Stimulated activated CD8-positive, alpha-beta memory T cell treated with anti-CD3 and anti-CD28 coated beads, Interleukin-15, amount 100 ng/mL, for 24 hours (primary cell): ENCODE results near the gene SPINT2.
"Not testable (repeated sequence)": the region's sequence is repeated elsewhere in the genome, so short reads cannot be mapped to it uniquely, and the experiment has no call there.

Experiments used
- DNase-seq: peaks from one replicate; pipeline ENCODE4 v3.0.0-alpha.2; 2020; ENCODE audit warnings: low read depth

Gene SPINT2

GRCh38 chr19:38239816-38240215, 24.6 kb upstream of the SPINT2 start:
- no peak for DNase-seq

GRCh38 chr19:38243279-38243673, 21.1 kb upstream of the SPINT2 start:
- no peak for DNase-seq

GRCh38 chr19:38245826-38246498, 18.4 kb upstream of the SPINT2 start:
- no peak for DNase-seq

- no peak for DNase-seq
Measured at GRCh38 chr19:38247126-38247525, 17.2 kb upstream of the SPINT2 start.

- DNase-seq: no peak
Measured at GRCh38 chr19:38247734-38248268, 16.6 kb upstream of the SPINT2 start.

- DNase-seq: no peak
Measured at GRCh38 chr19:38248421-38248820, 16.0 kb upstream of the SPINT2 start.

- DNase-seq: no peak
Measured at GRCh38 chr19:38250428-38250820, 13.9 kb upstream of the SPINT2 start.

- DNase-seq: no peak
Measured at GRCh38 chr19:38250821-38251563, 13.4 kb upstream of the SPINT2 start.

- DNase-seq: no peak
Measured at GRCh38 chr19:38251564-38252051, 12.8 kb upstream of the SPINT2 start.

GRCh38 chr19:38252385-38252784, 12.0 kb upstream of the SPINT2 start:
- no peak for DNase-seq

- no peak for DNase-seq
Measured at GRCh38 chr19:38252941-38253691, 11.3 kb upstream of the SPINT2 start.

GRCh38 chr19:38253788-38254187, 10.6 kb upstream of the SPINT2 start:
- DNase-seq: no peak

- no peak for DNase-seq
Measured at GRCh38 chr19:38255383-38256014, 8.9 kb upstream of the SPINT2 start.

- DNase-seq: not testable (repeated sequence)
Measured at GRCh38 chr19:38261942-38262341, 2.4 kb upstream of the SPINT2 start.

GRCh38 chr19:38262585-38263268, 1.6 kb upstream of the SPINT2 start:
- no peak for DNase-seq

GRCh38 chr19:38263689-38264485, 486 bp upstream of the SPINT2 start:
- no peak for DNase-seq

GRCh38 chr19:38265213-38265861, 964 bp downstream of the SPINT2 start:
- no peak for DNase-seq

- DNase-seq: no peak
Measured at GRCh38 chr19:38265921-38266429, 1.6 kb downstream of the SPINT2 start.

- no peak for DNase-seq
Measured at GRCh38 chr19:38266981-38267597, 2.7 kb downstream of the SPINT2 start.
